Amniotic epithelial cell (primary cell): ENCODE measurements around the gene C1orf210.

ENCODE experiments used
- DNase-seq: peaks from one replicate; pipeline ENCODE4 v3.0.0-alpha.2; 2010; ENCODE audit warnings: low read depth

Gene C1orf210

DNA sequence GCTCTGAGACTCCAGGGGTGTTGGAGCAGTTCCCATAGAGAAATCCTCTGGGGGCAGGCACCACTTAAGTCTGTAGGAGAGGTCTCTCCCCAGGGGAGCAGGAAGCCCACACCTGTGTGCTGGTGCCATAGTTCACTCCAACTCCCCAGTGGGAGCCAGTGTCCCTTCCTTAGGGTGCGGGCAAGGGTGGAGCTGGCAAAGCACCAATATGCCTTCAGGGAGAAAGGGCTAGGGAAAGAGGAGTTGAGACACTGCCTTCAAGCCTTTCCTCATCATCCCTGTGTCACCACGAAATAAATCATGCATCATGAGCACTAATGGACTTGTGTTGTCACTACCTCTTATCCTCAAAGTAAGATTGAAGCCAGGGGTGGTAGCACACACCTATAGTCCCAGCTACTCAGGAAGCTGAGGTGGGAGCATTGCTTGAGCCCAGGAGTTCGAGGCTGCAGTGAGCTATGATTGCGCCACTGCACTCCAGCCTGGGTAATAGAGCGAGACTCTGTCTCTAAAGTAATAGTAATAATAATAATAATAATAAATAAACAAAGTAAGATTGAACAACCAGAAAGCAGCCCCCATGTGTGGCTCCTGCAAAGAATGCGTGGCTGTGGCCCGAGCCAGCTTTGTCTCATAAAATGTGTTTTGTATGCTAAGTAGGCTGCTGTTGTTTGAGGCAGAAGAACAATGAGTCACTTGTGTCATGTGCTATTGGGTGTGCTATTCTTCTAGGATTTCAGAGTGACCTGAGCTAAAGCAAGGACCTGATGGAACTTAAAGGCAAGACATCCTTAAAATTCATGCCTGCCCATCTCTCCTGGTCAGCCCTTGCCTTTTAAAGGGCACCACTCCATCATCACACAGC, 8.7 kb upstream of the C1orf210 start:
- peak; percentile 38 for DNase-seq

DNA sequence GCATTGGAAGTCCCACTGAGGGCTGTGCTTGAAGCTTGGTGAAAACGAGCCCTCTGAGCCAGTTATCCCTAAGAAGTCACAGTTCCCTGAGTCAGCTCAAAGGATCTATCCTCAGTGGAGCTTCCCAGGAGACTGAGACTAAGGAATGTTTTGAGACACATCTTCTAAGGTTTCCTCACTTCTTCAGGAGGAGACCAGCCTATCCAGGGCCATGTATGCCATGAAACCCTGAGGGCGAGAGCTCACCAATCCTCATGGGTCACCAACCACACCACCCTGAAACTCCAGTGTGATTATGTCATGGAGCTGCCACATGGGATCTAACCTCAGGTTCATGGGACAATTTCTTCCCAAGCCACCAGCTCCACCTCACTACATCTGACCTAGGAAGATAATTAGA, 7.8 kb upstream of the C1orf210 start:
- DNase-seq, result no peak

DNA sequence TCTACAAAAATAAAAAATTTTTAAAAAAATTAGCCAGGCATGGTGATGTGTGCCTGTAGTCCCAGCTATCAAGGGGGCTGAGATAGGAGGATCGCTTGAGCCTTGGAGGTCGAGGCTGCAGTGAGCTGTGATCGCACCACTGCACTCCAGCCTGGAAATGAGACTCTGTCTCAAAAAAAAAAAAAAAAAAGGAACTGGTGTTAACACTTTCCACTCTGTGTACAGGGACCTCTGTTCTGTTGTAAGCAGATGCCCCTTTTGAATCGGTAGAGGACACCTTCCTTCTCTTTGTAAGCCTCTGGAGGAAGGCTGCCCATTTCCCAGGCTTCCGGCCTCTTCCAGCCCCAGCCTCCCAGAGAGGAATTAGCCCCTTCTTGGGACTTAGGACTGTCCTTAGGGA, 7.3 kb upstream of the C1orf210 start:
- no peak for DNase-seq

DNA sequence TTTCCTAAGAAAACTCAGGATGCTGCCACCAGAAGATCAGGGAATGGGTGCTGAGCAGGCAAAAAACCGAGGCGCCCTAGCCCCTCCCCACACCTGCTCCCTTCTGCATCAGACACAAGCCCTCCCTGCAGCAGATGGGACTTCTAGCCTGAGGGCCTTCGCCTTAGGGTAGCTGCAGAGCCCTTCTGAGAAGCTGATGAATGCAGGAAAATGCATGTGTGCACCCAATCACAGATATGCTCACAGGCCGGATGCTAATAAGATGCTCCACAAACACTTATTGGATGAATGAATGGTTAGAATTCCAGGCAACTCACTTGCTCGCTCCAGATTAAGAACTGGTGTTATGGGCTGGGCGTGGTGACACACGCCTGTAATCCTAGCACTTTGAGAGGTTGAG, 6.8 kb upstream of the C1orf210 start:
- DNase-seq, result no peak

DNA sequence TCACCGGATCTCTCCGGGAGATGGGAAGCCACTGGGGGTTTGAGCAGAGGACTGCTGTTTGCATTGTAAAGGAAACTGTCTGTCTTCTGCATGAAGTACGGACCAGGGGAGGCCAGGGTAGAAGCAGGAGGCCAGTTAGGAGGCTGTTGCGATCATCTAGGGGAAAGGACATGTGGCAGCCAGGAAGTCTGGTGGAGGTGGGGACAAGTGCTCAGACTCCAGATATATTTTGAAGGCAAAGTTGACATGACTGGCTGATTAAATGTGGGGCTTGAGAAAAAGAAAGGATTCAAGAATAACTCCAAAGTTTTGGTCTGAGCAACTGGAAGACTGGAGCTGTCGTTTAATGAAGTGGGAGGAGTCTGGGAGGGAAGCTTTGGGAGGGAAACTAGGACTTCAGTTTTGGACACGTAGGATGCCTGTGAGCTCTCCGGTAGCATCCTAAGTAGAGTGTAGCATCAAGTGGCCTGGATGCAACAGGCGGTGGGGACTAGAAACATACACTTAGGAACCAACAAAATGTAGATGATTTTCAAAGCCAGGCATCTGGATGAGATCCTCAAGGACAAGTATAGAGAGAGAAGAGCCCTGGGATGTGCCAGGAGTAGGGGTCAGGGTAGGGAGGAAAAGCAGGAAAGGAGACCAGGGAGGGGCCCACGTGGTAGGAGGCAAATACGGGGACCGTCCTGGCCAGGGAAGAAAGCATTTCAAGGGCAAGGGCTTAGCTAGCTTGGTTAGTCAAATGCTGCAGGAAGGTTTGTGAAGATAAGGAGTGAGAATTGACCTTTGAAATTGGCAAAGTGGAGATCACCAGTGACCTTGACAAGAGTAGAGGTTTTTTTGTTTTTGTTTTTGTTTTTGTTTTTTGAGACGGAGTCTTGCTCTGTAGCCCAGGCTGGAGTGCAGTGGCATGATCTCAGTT, 3.7 kb upstream of the C1orf210 start:
- DNase-seq, result no peak

DNA sequence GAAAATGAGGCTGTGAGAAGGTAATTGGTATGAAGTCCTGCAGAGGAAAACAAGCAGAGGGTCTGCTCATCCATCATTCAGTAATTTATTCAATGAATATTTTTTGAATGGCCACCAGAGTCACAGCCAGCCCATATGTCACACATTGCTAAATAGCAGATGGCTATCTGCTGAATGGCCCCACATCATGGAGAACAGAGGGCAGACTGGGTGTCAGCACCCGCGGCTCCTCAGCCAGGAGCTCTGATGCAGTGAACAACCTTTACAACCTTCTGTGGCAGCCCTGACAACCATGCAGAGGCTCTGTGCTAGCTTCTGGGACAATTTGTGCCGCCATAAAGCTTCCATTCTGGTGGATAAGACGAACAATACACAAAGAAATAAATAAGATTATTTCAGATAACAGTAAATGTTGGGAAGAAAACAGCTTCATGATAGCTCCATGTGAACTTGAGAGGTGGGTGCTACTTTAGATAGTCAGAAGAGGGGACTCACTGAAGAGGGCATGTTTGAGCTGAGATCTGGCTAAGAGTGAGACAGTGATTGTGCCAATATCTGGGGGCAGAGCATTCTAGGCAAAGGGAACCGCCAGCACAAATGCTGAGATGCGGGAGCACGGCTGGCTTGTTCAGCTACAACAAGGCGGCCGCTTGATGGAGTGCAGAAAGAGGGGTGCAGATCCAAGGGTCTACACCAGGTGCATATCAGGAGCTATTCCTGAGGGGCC, 2.8 kb upstream of the C1orf210 start:
- DNase-seq, result no peak

DNA sequence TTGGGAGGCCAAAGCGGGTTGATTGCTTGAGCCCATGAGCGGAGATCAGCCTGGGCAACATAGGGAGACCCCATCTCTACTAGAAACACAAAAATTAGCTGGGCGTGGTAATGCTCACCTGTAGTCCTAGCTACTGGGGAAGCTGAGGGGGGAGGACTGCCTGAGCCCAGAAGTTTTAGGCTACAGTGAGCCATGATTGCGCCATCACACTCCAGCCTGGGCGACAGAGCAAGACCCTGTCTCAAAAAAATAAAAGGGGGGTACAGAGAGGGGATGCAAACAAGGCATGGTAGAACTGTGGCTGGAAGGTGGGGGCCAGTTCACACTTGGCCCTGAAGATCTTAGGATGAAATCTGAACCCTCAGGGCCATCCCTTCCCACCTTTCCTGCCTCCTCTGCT, 1.2 kb upstream of the C1orf210 start:
- DNase-seq, result no peak

DNA sequence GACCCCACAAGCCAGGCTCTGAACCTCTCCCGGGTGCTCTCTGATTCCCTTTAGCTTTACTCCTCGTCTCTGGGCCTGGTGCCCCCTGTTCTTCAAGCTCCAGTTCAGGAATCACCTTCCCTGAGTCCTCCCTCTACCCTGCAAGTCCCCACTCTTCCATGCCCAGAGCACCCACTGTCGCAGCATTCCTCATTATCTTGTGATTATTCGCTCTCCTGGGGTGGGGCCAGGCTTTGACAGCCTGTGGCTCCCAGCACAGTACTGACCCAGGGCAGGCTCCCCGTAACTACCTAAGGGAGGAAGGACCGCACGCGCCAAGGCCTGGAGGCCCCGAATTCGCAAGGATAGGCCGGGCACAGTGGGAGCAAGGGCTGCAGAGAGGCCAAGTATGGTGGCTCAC, 734 bp upstream of the C1orf210 start:
- no peak for DNase-seq

DNA sequence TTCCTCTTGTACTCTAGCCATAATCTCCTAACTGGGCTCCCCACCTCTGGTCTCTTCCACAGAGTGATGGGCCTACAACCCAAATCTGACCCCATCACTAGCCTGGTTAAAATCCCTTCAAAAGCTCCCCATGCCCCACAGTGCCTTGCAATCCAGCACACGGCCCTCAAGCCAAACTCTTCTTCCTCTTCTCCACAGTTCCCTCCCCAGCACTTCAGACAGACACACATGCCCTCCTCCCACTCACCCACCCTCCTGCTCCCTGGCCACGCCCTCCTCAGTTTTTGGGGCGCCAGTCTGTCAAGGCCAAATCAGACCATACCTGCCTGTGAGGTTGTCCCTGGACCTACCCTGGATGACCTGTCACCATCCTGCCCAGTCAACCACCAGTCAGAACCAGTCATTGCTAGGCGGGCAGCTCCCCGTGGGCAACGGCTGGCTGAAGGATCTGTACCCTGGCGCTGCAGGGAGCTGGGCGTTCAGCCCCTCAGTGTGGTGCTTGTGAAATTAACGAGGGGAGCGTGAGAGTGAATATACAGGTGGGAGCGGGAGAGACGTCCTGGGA, 753 bp downstream of the C1orf210 start:
- no peak for DNase-seq

DNA sequence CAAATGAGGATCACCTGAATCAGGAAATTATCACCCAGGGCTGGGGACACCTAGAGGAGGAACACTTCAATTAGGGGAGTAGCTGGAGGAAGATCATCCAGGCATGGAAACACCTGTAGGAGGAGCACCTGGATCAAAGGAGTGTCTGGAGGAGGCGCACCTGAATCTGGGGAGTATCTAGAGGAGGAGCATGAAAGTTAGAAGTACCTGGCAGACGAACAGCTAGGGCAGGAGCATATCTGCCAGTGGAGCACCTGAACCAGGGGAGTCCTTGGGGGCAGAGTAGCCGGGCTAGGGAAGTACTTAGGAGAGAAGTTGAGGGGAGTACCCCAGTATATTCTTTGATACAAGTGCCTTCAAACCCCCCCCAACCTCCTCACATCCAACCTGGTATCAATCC, 1.3 kb downstream of the C1orf210 start:
- DNase-seq, result no peak

DNA sequence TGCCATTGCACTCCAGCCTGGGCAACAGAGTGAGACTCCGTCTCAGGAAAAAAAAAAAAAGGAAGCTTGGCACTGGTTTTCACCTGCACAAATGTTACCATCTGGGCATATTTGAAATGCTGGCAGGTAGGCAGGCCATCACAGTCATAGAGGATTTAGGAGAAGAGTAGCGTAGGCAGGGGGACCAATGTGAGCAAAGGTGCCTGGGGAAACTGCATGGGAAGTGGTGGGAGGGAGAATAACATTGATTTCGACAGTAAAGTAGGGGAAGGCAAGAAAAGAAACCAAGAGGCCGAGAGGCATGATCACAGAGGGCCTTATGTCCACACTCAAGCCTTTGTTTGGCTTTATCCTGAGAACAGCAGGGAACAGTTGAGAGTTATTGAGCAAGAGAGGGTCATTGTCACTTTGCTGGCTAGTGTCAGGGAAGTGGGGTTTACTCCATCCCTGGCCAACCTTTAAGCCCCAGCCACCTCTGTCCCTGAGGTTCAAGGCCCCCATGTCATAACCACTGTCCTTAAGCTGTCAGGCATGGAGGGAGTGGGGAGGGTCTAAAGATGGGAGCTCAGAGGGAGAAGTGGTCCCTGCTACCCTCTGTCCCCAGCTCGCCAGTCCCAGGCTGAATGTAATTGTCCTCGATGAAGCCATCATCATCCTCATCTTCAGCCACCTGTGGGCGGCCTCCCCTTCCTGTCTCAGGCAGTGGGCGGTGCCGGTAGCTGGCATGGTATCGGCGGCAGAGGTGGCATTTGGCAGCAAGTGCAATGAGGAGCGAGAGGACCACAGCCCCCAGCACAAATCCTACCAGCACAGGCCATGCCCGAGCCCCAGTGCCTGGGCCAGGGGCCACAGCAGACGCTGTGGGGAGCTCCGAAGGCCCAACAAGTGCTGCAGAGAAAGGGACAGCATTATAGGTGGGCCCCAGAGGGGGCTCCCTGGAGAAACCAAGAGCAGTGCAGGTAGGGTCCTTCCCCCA, 2.9 kb downstream of the C1orf210 start:
- DNase-seq, result no peak

DNA sequence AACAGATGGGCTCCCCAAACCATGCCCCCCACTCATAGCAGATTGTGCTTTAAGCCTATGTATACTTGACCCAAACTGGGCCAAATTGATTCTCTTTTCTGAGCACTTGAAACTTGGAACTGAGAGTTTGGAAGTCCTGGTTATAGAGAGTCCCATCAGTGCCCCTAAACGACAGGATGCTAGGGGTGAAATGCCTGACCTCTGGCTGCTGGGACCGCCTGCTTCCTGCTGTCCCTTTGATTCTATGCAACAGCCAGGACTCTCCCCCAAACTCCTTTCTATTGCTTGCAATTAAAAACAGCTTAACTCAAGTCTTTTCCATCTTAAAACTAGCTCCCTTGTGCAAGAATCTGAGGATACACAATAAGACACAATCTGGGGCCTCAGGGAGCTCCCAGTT, 4.7 kb downstream of the C1orf210 start:
- DNase-seq, result no peak

DNA sequence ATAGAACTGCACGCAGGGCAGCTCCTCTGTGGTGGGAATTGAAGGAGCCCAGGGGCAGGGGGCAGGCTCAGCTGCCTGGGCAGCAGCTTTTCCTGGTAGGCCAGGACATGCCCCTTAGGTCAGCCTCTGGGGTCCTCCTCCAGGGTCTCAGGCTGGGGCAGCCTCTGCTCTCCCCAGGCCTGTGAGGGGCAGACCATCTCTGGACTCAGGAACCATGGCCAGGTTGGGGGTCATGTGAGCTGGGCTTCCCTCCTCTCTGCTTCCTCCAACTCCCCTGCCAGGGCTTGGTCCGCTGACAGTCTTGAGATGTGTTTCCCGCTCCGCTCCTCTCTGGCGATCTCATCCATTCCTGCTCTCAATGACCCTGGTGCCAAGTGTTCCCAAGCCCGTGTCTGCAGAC, 5.7 kb downstream of the C1orf210 start:
- no peak for DNase-seq

DNA sequence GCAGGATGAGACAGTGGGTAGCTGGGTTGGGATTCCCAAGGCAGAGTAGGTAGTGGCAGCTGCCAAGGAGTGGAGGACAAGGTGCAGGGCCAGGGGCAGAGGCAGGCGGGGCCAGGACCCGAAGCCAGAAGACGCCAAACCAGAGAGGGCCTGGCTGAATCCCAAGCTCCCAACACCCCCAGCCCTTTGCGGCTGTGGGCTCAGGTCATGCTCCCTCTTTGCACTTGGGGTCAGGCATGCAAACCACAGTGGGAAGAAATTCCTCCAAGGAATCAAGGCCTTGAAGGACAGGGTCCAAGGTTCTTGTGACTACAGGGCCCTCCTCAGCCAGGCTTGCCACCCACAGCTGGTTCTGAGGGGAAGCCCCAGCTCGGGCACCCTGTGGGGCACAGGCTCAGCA, 6.2 kb downstream of the C1orf210 start:
- no peak for DNase-seq

DNA sequence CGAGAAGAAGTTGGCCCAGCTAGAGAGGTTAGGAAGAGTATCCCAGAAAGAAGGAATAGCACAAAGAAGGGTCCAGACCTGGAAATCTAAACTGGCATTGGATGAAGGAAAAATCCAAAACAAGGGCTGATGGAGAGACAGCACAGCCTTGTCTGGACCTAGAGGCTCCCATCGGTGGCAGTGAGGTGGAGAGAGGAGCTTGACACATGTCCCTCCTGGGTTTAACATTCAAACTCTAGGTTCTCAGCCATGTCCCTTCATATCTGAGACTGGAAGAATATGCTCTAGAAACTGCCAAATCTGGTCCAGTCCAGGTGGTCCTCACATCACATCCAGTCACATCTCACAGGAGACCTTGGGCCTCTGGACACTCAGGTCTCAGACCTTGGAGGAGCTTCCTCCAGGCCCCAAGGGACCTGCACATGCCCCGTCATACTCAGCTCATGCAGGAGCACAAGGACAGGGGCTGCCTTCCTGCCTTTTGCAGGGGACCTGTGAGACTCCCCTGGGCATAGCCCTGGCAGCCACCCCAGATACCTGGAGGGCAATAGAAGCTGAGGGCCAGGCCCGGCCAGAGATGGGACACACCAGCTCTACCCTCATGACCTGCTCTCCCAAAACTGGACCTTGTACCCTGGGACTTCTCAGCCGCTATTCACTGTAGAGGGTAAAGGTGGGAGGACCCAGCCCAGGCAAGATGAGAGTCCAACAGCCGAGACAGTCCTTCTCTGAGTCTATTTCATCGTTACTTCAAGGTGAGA, 8.1 kb downstream of the C1orf210 start:
- no peak for DNase-seq

DNA sequence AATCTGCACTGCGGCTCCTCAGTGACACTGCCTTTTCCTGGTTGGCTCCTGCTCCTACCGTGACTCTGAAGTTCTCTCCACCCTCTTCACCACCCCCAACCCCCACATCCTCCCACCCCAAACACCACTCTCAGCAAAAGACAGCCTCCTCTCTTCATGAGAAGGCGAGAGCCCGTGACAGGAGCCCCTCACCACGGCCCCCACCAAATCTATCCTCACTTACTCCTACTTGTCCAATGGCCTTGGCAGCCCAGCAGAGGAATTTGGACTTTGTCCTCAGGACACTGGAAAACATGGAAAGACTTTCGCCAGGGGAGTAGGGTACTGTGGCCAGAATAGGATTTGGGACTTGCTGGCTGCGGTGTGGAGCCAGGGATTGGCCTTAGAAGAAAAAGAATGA, 8.7 kb downstream of the C1orf210 start:
- no peak for DNase-seq

DNA sequence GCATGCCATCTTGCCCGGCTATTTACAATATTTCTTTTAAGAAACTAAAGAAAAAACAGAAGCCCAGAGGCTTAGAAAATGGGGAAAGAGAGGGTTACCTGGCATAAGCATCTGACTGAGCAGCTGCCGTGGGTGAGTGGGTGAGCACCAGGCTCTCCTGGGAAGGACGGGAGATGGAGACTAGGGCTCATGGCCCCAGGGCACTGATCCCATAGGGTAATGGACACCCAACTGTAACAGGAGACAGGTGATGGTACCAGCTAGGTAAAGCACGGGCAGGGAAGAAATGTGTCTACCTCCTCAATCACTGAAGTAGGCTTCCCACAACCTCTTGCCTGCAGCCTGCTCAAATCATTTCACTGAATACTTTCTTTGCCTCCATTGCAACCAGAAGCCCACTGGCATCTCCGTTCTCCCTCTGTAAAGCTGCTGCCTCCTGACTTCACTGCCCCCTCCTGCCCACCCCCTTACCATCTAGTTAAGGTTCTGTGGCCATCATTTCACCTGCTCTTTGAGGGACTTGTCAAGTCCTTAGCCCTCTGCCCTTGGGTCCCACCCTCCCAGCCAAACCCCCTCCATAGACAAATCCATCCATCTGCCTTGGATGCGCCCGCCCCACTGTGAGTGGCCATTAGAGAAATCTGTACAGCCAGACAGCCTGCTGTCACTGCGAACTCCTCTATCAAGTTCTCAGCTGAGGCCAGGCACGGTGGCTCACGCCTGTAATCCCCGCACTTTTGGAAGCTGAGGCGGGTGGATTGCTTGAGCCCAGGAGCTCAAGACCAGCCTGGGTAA, 9.4 kb downstream of the C1orf210 start:
- no peak for DNase-seq

DNA sequence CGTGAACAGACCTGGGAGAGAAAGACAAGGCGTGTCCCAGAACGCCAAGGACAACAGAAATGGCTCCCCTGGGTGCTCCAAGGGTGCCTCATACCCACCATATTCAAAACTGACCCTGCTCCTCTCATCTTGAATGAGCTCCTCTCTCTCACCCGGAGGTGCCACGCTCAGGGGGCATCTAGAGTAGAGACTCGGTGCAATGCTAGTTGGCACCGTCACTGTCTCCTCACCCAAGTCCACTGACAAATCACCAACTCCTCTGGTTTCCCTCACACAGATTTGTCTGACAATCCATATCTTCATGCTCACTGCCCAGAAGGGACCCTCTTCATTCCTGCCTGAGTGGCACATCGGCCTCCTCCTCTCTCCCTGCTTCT, 10.6 kb downstream of the C1orf210 start:
- DNase-seq, result no peak

DNA sequence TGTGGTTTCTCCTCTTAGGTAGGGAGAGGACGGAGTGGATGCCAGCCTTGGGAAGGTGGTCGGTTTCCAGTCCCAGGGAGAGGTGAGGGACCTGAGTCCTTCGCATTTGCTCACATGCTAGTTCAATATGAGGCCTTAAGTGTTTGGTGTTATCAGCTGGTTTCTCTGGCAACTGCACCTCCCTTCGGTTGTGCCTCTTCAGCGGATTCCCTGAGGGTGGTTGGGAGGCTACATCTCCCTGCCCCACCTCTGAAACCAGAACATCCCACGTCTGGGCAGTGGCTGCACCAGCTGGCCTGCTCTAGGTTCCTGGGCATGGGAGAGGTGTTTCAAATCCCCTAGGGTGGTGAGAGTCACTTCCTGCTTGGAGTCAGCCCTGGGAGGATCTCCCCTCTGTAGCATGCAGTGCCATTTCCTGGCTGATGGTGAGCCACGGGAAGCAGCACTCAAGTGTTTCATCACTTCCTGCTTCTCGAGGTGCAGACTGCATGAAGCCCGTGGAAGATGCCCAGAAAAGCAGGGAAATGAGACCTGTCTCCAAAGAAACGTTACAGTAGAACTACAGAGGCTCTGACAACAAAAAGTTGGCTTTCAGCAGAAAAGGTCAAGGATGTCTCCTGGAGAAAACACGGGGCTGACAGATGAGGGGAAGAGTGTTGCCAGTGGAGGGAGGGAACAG, 11.1 kb downstream of the C1orf210 start:
- peak; percentile 41 for DNase-seq
